ENCODE data around the gene SMYD5. TPM values are rescaled to one million over a fixed set of nuclear protein-coding genes. Genes with fewer than 3 reads are reported as not detected.

The SMYD5 gene
- total RNA-seq, 1 experiment from 2014 or later, result 54.5 TPM

DNA sequence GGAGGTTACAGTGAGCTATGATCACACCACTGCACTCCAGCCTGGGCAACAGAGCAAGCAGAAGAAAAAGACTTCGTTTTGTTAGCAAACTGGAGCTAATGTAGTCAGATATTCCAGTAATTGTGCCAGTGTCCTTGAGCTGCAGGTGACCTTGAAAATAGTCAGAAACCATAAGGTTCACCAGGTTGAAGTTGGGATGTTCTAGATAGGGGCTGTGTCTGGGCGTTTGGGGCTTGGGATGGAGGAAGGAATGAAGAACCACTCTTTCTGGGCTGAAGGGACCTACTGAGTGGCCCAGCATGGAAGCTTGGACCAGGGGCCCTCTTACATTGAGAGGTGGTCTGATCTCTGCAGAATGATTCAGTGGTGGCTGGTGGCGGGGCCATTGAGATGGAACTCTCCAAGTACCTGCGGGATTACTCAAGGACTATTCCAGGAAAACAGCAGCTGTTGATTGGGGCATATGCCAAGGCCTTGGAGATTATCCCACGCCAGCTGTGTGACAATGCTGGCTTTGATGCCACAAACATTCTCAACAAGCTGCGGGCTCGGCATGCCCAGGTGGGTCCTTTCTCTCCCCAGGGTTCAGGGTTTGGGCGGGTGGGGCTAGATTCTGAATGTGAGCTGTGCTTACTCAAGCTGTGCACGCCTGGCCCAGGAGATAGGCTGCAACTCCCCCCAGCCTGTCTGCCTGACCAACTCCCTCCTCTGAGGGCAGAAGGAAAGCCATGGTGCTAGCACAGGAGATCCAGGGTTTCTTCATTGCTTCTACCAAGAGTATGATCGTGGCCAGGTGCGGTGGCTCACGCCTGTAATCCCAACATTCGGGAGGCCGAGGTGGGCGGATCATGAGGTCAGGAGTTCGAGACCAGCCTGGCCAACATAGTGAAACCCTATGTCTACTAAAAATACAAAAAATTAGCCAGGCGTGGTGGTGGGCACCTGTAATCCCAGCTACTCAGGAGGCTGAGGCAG is 37.1 kb downstream of the SMYD5 start:
- Histone ChIP-seq H3K9me3 (ENCODE audit: low read depth, low read length, poor library complexity, severe bottlenecking) (no peaks in the 10 kb centered on the region), H3K4me3 (ENCODE audit: low read depth, low read length, poor library complexity, severe bottlenecking) (no peak overlapping the region), H3K36me3 (ENCODE audit: insufficient read depth, low read length, poor library complexity, severe bottlenecking) (peaks cover 80% of the 10 kb centered on the region), H3K27ac (ENCODE audit: low read depth, low read length, poor library complexity, severe bottlenecking) (no peak overlapping the region), H3K27me3 (replicated peaks; ENCODE audit: insufficient read depth, low read depth, low read length, poor library complexity) (no peaks in the 10 kb centered on the region), H3K4me1 (ENCODE audit: insufficient read depth, low read length, poor library complexity, severe bottlenecking) (no peaks in the 10 kb centered on the region)
- intact Hi-C loops (cut with micrococcal nuclease; ENCODE audit: unreplicated experiment), result no loop called here
- TF ChIP-seq, protein P1, sequence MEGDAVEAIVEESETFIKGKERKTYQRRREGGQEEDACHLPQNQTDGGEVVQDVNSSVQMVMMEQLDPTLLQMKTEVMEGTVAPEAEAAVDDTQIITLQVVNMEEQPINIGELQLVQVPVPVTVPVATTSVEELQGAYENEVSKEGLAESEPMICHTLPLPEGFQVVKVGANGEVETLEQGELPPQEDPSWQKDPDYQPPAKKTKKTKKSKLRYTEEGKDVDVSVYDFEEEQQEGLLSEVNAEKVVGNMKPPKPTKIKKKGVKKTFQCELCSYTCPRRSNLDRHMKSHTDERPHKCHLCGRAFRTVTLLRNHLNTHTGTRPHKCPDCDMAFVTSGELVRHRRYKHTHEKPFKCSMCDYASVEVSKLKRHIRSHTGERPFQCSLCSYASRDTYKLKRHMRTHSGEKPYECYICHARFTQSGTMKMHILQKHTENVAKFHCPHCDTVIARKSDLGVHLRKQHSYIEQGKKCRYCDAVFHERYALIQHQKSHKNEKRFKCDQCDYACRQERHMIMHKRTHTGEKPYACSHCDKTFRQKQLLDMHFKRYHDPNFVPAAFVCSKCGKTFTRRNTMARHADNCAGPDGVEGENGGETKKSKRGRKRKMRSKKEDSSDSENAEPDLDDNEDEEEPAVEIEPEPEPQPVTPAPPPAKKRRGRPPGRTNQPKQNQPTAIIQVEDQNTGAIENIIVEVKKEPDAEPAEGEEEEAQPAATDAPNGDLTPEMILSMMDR (conservative IDR thresholded peaks at IDR 0.05; ENCODE audit: low read depth, low read length), result no peak
- no peak for TF ChIP-seq EZH2 (IDR thresholded peaks at IDR 0.05; ENCODE audit: borderline replicate concordance, low read depth, low read length, poor library complexity, severe bottlenecking)
- no TSS peak for BruUV-seq (replicated peaks)
- ChIA-PET CTCF (interaction anchor here (0.6 kb wide), 1 partner anchor 13 kb away, joined by 3 read pairs; no protein-coding TSS in a partner anchor), POLR2A (ENCODE audit: low non-redundant PET) (no interaction called here)
- no peak for DNase-seq (ENCODE audit: low spot score)

DNA sequence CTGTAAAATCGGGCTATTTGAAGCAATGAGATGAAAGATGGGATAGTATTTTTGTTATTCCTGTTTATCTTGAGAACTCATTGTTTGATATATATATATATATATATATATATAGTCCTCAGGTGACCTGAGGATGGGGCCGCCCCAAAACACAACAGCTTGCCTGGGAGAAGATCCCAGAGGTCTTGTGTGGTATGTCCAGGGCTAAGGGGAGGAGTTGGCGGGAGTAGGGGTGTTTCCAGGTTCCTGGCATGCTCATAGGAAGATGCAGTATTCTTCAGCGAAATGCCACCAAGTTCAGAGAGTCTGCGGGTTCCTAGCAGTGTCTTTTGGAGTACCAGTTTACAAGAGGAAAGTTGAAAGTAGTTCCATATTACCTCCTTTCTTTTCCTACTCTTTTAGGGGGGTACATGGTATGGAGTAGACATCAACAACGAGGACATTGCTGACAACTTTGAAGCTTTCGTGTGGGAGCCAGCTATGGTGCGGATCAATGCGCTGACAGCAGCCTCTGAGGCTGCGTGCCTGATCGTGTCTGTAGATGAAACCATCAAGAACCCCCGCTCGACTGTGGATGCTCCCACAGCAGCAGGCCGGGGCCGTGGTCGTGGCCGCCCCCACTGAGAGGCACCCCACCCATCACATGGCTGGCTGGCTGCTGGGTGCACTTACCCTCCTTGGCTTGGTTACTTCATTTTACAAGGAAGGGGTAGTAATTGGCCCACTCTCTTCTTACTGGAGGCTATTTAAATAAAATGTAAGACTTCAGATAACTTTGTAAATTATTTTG is 38.4 kb downstream of the SMYD5 start:
- intact Hi-C loops (cut with micrococcal nuclease; ENCODE audit: unreplicated experiment), result no loop called here
- no TSS peak for BruUV-seq (replicated peaks)
- H3K4me3 ChIP-seq (ENCODE audit: low read depth, low read length, poor library complexity, severe bottlenecking), result no peak overlapping the region
- no peak for DNase-seq (ENCODE audit: low spot score)
- ChIA-PET CTCF (no interaction called here), POLR2A (ENCODE audit: low non-redundant PET) (no interaction called here)
- H3K4me1 ChIP-seq (ENCODE audit: insufficient read depth, low read length, poor library complexity, severe bottlenecking), result no peaks in the 10 kb centered on the region
- H3K27ac ChIP-seq (ENCODE audit: low read depth, low read length, poor library complexity, severe bottlenecking), result no peak overlapping the region
- H3K27me3 ChIP-seq (replicated peaks; ENCODE audit: insufficient read depth, low read depth, low read length, poor library complexity), result no peaks in the 10 kb centered on the region
- no peaks in the 10 kb centered on the region for H3K9me3 ChIP-seq (ENCODE audit: low read depth, low read length, poor library complexity, severe bottlenecking)
- peaks cover 67% of the 10 kb centered on the region for H3K36me3 ChIP-seq (ENCODE audit: insufficient read depth, low read length, poor library complexity, severe bottlenecking)
- TF ChIP-seq EZH2 (IDR thresholded peaks at IDR 0.05; ENCODE audit: borderline replicate concordance, low read depth, low read length, poor library complexity, severe bottlenecking), result no peak
- TF ChIP-seq, protein P1 (conservative IDR thresholded peaks at IDR 0.05; ENCODE audit: low read depth, low read length), result no peak

DNA sequence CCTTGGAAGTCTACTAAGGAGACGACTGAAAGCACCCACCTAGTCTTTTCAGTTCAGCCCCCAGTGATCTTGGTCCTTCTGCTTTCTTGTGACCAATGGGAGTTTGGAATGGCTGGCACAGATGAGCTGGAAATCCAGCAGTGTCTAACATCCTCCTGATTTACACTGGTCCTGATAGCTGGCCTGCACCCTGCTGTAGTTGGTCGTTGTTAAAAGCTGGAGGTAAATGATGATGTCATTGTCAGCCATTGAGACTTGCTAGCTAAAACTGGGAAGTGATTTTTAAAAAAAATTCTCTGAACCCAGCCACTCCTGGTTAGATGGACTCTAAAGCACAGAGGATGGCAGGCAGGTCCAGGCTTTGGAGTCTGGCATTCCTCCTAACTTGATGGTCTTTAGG is 39.4 kb downstream of the SMYD5 start:
- intact Hi-C loops (cut with micrococcal nuclease; ENCODE audit: unreplicated experiment), result no loop called here
- H3K36me3 ChIP-seq (ENCODE audit: insufficient read depth, low read length, poor library complexity, severe bottlenecking), result peaks cover 61% of the 10 kb centered on the region
- no peaks in the 10 kb centered on the region for H3K27me3 ChIP-seq (replicated peaks; ENCODE audit: insufficient read depth, low read depth, low read length, poor library complexity)
- BruUV-seq (replicated peaks), result no TSS peak
- no peak for DNase-seq (ENCODE audit: low spot score)
- TF ChIP-seq EZH2 (IDR thresholded peaks at IDR 0.05; ENCODE audit: borderline replicate concordance, low read depth, low read length, poor library complexity, severe bottlenecking), result no peak
- TF ChIP-seq, protein P1 (conservative IDR thresholded peaks at IDR 0.05; ENCODE audit: low read depth, low read length), result no peak
- ChIA-PET CTCF (no interaction called here), POLR2A (ENCODE audit: low non-redundant PET) (no interaction called here)
- H3K27ac ChIP-seq (ENCODE audit: low read depth, low read length, poor library complexity, severe bottlenecking), result no peak overlapping the region
- H3K4me3 ChIP-seq (ENCODE audit: low read depth, low read length, poor library complexity, severe bottlenecking), result no peak overlapping the region
- no peaks in the 10 kb centered on the region for H3K4me1 ChIP-seq (ENCODE audit: insufficient read depth, low read length, poor library complexity, severe bottlenecking)
- H3K9me3 ChIP-seq (ENCODE audit: low read depth, low read length, poor library complexity, severe bottlenecking), result no peaks in the 10 kb centered on the region

Data from A673 (cell line).